Smooth muscle cell (in vitro differentiated cells): Measurements from ENCODE around the gene CAMK2A. TPM values are rescaled to one million over a fixed set of nuclear protein-coding genes. Genes with fewer than 3 reads are reported as not detected.

ENCODE experiments used
- DNase-seq: peaks from one replicate; lab custom pipeline; 2025; ENCODE audit not compliant: unreplicated experiment; lab: John Stamatoyannopoulos, UW
- H2AFZ ChIP-seq: fragments of 200-600 bp; sonication (generic); 2 replicates; pipeline ENCODE4 v1.6.0; 2016; ENCODE audit warnings: antibody characterized with exemption, low read depth, mild to moderate bottlenecking
- H3F3A ChIP-seq: fragments of 200-600 bp; sonication (generic); 2 replicates; pipeline ENCODE4 v1.6.0; 2017; ENCODE audit warnings: antibody characterized with exemption, low read depth
- H3K27ac ChIP-seq: fragments of 200-600 bp; sonication (generic); 2 replicates; pipeline ENCODE4 v1.5.1; 2016; ENCODE audit warnings: low read depth, mild to moderate bottlenecking
- H3K27me3 ChIP-seq: fragments of 200-600 bp; sonication (generic); 2 replicates; pipeline ENCODE4 v1.6.1; 2016; ENCODE audit warnings: low read depth, mild to moderate bottlenecking
- H3K36me3 ChIP-seq: fragments of 200-600 bp; sonication (generic); 2 replicates; pipeline ENCODE4 v1.5.1; 2016; ENCODE audit warnings: low read depth
- H3K4me1 ChIP-seq: fragments of 200-600 bp; sonication (generic); 2 replicates; pipeline ENCODE4 v1.5.1; 2016; ENCODE audit warnings: low read depth
- H3K4me2 ChIP-seq: fragments of 200-600 bp; sonication (generic); 2 replicates; pipeline ENCODE4 v1.6.0; 2016; ENCODE audit warnings: mild to moderate bottlenecking
- H3K4me3 ChIP-seq: fragments of 200-600 bp; sonication (generic); 2 replicates; pipeline ENCODE4 v1.5.1; 2016; ENCODE audit warnings: mild to moderate bottlenecking
- H3K79me2 ChIP-seq: fragments of 200-600 bp; sonication (generic); 2 replicates; pipeline ENCODE4 v1.6.0; 2016; ENCODE audit warnings: low read depth, mild to moderate bottlenecking
- H3K9ac ChIP-seq: fragments of 200-600 bp; sonication (generic); 2 replicates; pipeline ENCODE4 v1.6.0; 2016; ENCODE audit warnings: low read depth
- H3K9me3 ChIP-seq: fragments of 200-600 bp; sonication (generic); replicated peaks from 2 replicates; pipeline ENCODE4 v1.5.1; 2016; ENCODE audit warnings: low read depth
- H4K20me1 ChIP-seq: fragments of 200-600 bp; sonication (generic); 2 replicates; pipeline ENCODE4 v1.6.0; 2016; ENCODE audit warnings: low read depth
- WGBS: methylation state at CpG from one replicate; pipeline ENCODE4 v1.1.7; 2016; ENCODE audit warnings: low lambda C conversion rate; 5-methylcytosine and 5-hydroxymethylcytosine counted together
- polyA plus RNA-seq: library from polyadenylated mRNA; unstranded; fragments of >200 nt; fragmentation: Nextera tagmentation; extraction: Ambion mirVana; gene quantifications from 2 replicates; pipeline ENCODE4 v1.2.1, GENCODE V29; 2016
- total RNA-seq: library from RNA; depleted of rRNA; stranded (reverse); fragments of >200 nt; gene quantifications from 2 replicates; pipeline ENCODE4 v1.2.3, GENCODE V29; 2014
- TF ChIP-seq, protein P1 (sequence below): fragments of 200-600 bp; sonication (generic); IDR thresholded peaks from 2 replicates; pipeline ENCODE4 v1.5.1; 2017; ENCODE audit warnings: borderline replicate concordance, mild to moderate bottlenecking, antibody characterized with exemption; ENCODE audit not compliant: insufficient read depth, poor library complexity, severe bottlenecking

Gene CAMK2A
- total and polyA plus RNA-seq, 2 experiments from 2014 or later, result 0.83 to 1.6 TPM

DNA sequence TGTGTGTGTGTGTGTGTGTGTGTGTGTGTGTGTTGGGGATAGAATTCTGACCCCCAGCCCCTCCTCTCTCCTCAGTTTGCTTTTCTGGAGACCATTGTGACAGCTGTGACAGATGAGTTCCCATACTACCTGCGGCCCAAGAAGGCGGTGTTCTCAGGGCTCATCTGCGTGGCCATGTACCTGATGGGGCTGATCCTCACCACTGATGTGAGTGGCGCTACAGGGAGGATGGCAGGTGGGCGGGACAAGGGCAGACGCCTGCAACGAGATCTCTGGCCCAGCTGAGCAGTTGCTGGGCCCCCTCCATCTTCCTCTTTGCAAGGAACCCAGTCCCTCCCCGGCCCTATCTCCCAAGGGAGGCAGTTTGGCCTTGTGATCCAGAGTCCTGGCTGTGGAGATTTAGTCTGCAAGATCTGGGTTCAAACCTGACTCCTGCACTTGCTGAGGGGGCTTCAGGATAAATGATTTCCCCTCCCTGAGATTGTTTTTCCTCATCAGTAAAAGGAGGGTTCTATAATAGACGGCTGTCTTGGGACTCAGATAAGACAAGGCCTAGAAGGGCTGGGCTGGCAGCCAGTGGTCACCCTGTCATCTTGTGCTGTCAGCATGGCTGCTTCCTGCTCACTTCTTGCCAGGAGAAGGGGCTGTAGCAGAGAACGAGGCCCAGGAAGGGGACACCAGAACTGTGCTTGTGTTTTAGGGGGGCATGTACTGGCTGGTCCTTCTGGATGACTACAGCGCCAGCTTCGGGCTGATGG is 85.6 kb downstream of the CAMK2A start:
- DNase-seq, result no peak
- H3K36me3 ChIP-seq, result no peaks in the 10 kb centered on the region
- no peaks in the 10 kb centered on the region for H3K79me2 ChIP-seq
- H3K27me3 ChIP-seq, result peaks cover 10% of the 10 kb centered on the region
- H4K20me1 ChIP-seq, result no peaks in the 10 kb centered on the region
- 87% methylated on average over 12 of the region's 12 CpGs for whole genome bisulfite sequencing
- no peaks in the 10 kb centered on the region for H3F3A ChIP-seq
- no peak overlapping the region for H3K27ac ChIP-seq
- H3K9ac ChIP-seq, result no peak overlapping the region
- no peak overlapping the region for H3K4me3 ChIP-seq
- no peak overlapping the region for H2AFZ ChIP-seq
- H3K4me1 ChIP-seq, result peaks cover 7% of the 10 kb centered on the region
- no peaks in the 10 kb centered on the region for H3K9me3 ChIP-seq
- TF ChIP-seq, protein P1, sequence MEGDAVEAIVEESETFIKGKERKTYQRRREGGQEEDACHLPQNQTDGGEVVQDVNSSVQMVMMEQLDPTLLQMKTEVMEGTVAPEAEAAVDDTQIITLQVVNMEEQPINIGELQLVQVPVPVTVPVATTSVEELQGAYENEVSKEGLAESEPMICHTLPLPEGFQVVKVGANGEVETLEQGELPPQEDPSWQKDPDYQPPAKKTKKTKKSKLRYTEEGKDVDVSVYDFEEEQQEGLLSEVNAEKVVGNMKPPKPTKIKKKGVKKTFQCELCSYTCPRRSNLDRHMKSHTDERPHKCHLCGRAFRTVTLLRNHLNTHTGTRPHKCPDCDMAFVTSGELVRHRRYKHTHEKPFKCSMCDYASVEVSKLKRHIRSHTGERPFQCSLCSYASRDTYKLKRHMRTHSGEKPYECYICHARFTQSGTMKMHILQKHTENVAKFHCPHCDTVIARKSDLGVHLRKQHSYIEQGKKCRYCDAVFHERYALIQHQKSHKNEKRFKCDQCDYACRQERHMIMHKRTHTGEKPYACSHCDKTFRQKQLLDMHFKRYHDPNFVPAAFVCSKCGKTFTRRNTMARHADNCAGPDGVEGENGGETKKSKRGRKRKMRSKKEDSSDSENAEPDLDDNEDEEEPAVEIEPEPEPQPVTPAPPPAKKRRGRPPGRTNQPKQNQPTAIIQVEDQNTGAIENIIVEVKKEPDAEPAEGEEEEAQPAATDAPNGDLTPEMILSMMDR, result no peak
- H3K4me2 ChIP-seq, result no peak overlapping the region

DNA sequence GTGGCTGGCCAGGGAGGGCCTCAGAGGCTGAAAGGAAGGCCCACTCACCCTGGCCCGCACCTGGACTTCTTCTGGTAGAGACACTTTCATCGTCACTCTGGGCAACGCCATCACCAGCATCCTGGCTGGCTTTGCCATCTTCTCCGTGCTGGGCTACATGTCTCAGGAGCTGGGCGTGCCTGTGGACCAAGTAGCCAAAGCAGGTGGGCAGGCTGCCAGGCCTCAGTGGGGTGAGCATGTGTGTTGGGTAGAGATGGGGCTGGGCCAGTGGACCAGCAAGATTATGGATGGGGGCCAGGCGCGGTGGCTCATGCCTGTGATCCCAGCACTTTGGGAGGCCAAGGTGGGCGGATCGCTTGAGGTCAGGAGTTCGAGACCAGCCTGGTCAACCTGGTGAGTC is 87.1 kb downstream of the CAMK2A start:
- H3K9ac ChIP-seq, result no peak overlapping the region
- H3K4me1 ChIP-seq, result no peaks in the 10 kb centered on the region
- 99% methylated on average over 10 of the region's 10 CpGs for WGBS
- TF ChIP-seq, protein P1, result no peak
- no peak overlapping the region for H2AFZ ChIP-seq
- no peaks in the 10 kb centered on the region for H3K36me3 ChIP-seq
- no peaks in the 10 kb centered on the region for H3K9me3 ChIP-seq
- H3K27me3 ChIP-seq, result peaks cover 10% of the 10 kb centered on the region
- DNase-seq, result no peak
- H4K20me1 ChIP-seq, result no peaks in the 10 kb centered on the region
- H3K4me3 ChIP-seq, result no peak overlapping the region
- H3F3A ChIP-seq, result no peaks in the 10 kb centered on the region
- H3K4me2 ChIP-seq, result no peak overlapping the region
- no peak overlapping the region for H3K27ac ChIP-seq
- H3K79me2 ChIP-seq, result no peaks in the 10 kb centered on the region

DNA sequence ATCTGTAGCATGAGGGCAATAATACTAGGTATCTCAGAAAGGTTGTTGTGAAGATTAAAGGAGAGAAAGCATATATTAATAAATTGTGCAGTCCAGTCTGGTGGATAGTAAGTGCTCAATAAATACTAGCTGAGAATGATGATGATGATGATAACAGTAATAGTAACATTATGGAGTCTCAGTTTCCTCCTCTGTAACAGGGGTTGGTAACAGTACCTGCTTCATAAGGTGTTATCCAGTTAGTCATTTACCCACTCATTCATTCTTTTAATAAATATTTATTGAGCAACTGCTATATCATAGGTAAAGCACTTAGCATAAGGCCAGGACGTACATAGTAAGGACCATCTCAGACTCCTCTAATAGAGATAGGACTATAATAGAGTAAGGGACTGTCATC is 92.1 kb downstream of the CAMK2A start:
- DNase-seq, result no peak
- no peaks in the 10 kb centered on the region for H3K9me3 ChIP-seq
- H3K4me2 ChIP-seq, result no peak overlapping the region
- no peak overlapping the region for H3K4me3 ChIP-seq
- TF ChIP-seq, protein P1, result no peak
- H3K9ac ChIP-seq, result no peak overlapping the region
- no peaks in the 10 kb centered on the region for H3F3A ChIP-seq
- no peaks in the 10 kb centered on the region for H4K20me1 ChIP-seq
- H3K27me3 ChIP-seq, result peaks cover 15% of the 10 kb centered on the region
- no peaks in the 10 kb centered on the region for H3K4me1 ChIP-seq
- H3K79me2 ChIP-seq, result no peaks in the 10 kb centered on the region
- WGBS, result 91% methylated on average over 1 of the region's 1 CpG
- no peak overlapping the region for H2AFZ ChIP-seq
- H3K36me3 ChIP-seq, result no peaks in the 10 kb centered on the region
- H3K27ac ChIP-seq, result no peak overlapping the region

DNA sequence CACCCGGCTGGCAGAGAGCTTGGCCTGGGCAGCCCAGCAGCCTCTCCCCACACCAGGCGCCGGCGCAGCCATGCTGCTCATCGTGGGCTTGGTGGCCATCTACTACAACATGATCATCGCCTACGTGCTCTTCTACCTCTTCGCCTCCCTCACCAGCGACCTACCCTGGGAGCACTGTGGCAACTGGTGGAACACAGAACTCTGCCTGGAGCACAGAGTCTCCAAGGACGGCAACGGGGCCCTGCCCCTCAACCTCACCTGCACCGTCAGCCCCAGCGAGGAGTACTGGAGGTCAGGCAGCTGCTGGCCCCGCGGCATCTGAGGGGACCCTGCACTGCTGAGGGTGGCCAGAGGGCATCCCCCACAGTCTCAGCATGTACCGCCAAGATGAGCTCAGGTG is 92.6 kb downstream of the CAMK2A start:
- peaks cover 18% of the 10 kb centered on the region for H3K27me3 ChIP-seq
- H3K9ac ChIP-seq, result no peak overlapping the region
- no peaks in the 10 kb centered on the region for H3K79me2 ChIP-seq
- no peak overlapping the region for H3K27ac ChIP-seq
- no peak overlapping the region for H3K4me3 ChIP-seq
- no peak overlapping the region for H3K4me2 ChIP-seq
- H3F3A ChIP-seq, result no peaks in the 10 kb centered on the region
- no peak overlapping the region for H2AFZ ChIP-seq
- no peak for DNase-seq
- H3K4me1 ChIP-seq, result no peaks in the 10 kb centered on the region
- TF ChIP-seq, protein P1, result no peak
- H3K9me3 ChIP-seq, result no peaks in the 10 kb centered on the region
- H4K20me1 ChIP-seq, result no peaks in the 10 kb centered on the region
- no peaks in the 10 kb centered on the region for H3K36me3 ChIP-seq
- WGBS, result 92% methylated on average over 16 of the region's 16 CpGs
